ENCODE measurements around the gene TDRKH.

The TDRKH gene, protein sequence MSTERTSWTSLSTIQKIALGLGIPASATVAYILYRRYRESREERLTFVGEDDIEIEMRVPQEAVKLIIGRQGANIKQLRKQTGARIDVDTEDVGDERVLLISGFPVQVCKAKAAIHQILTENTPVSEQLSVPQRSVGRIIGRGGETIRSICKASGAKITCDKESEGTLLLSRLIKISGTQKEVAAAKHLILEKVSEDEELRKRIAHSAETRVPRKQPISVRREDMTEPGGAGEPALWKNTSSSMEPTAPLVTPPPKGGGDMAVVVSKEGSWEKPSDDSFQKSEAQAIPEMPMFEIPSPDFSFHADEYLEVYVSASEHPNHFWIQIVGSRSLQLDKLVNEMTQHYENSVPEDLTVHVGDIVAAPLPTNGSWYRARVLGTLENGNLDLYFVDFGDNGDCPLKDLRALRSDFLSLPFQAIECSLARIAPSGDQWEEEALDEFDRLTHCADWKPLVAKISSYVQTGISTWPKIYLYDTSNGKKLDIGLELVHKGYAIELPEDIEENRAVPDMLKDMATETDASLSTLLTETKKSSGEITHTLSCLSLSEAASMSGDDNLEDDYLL

DNA sequence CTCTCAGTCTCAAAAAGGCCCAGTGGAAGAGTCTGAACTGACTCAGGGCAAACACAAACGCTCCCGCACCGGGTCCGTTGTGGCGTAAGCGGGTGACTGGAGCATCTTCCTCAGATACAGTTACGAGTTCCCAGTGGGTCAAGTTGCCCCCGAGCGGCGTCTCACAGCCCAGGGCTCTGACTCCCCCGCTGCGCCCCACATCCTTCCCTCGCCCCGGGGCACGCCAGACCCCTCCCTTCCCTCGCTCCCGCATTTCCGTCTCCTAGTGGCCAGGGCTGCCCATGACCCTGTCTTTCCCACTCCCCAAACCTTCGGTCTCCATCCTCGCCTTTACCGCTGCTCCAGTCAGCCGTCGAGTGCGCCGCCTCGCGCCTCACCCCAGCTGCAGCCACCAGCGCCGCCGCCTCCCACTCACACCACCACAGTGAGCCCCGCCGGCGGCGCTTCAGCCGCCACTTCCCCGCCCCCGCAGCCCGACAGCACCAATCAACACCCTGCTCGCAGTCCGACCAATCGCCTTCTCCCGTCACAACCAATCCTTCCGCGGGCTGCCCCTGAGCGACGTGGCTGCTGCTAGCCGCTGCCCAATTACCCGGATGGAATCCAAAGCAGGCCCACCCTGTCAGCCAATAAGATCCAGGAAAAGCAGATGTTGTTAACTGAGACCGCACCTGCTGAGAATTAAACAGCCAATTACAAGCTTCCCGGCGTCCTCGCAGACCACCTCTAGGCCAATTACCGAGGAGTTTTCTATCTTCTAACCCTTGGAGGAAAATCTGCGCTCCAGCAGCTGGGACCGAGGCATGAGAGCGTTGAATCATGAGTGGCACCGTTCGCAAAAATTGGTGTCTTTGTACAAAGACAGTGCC is at the start of gene TDRKH:
TSS of gene TDRKH (minus strand) at position 430 of the 869 bp plus-strand sequence. CDS start 7,478 bp downstream, outside the sequence.
- DNase-seq: peak; percentile 98 to 99

DNA sequence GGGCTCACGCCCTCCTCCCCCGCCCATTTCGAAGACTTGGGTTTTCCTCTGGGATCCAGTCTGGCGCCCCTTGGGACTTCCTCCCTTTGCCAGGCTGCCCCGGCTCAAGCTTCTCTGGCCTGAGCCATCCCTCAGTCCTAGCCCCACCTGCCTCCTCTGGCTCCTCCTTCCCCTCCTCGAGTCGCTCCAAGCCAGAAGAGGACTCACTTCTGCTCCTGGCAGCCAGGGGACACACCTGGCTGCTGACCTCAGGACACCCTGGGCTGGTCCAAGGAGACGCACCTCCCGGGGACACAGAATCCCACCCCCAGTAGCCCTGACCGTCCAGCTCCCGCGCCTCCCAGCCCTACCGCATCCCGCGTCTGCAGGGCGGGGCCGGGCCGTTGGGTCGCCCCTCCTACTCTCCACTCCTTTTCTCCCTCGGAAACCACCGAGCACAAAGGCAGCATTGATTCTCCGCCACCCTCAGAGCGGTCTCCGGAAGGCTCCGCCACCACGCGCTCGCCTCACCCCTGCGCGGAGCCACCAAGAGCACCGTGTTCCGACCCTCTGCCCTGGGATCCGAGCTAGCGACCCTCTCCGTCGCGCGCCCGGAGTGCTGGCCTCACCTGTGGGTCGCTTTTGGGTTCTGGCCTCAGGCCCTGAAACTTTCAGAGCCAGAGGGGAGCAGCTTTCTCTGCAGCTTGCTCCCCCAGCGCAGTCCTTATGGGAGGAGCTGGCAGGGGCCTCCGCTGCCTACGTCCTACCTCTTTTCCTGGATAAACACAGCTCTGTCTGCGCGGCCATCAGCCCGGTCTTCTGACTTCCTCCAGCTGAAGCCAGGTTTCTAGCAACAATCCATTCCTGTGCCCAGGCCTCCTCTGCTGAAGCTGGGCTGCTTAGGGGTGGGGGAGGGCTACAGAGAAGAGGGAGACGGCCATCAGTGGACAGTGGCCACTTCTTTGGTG is 49.4 kb upstream of the TDRKH start, which contains the start of gene C2CD4D:
TSS of gene C2CD4D (minus strand) at position 364 of the 947 bp plus-strand sequence. CDS start 831 bp downstream, outside the sequence.
- DNase-seq: peak; percentile 63 to 70

DNA sequence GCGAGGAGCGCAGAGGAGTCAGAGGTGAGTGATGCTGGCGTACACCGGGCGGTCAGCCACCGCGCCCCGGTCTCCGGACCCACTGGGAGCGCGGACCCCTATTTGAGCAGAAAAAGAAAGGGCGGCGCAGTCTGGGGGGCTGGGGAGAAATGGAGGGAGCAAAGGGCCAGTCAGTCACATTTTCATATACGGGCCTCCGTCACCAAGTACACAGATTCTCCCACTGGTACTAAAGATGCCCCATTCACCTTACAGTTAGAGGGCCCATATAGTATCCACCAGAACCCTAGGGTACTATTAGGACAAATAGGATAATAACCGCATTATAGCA is 48.7 kb upstream of the TDRKH start:
- no peak for DNase-seq

DNA sequence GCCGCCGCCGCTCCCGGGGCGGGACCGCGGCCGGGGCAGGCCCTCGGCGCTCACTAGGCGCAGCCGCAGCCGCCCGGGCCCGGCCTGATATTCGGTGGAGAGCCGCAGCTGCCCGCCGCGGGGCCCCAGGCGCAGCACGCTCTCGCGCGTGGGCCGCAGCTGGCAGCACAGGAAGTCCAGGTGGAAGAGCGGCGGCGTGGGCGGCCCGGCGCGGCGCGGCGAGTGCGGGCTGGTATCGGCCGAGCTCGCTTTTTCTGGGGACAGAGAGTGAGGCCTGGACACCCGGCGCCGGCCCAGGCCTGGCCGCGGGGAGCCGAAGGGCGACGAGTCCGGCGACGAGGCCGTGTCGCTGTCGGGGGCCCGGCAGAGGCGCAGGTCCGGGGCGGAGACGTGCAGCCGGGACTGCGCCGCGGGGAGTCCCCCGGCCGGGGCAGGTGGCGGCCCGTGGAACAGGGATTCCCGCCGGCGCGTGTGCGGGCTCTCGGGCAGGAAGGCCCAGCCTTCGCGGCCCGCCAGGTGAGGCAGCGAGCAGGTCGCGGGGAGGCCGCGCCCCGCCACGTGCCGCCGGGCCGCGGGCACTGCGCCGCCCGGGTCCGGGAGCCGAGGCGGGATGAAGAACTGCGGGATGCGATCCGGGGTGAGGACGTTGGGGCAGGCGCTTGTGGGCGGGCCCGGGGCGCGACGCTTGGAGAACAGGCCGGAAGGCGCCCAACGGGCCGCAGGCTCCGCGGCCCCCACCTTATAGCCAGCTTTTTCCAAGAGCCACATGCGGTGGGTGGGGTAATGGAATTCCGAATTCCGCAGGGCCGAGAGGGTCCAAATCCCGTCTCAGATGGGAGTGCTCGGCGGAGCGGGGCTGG is 48.2 kb upstream of the TDRKH start:
- DNase-seq: peak; percentile 40 to 50

DNA sequence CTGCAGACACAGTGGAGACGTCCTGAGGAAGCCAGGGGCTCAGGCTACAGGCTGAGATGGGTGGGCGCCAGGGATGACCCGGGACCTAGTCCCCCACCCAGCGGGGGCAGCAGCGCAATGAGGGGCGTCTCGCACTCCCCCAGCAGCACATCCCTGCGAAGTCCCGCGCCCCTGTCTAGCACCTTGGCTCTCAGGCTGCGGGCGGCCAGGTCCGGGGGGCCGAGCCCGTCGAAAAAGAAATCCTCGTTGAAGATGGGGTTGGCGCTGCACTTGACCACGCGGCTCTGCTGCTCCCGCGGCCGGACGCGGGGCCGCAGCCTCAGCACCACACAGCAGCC is 47.6 kb upstream of the TDRKH start:
- DNase-seq: no peak

DNA sequence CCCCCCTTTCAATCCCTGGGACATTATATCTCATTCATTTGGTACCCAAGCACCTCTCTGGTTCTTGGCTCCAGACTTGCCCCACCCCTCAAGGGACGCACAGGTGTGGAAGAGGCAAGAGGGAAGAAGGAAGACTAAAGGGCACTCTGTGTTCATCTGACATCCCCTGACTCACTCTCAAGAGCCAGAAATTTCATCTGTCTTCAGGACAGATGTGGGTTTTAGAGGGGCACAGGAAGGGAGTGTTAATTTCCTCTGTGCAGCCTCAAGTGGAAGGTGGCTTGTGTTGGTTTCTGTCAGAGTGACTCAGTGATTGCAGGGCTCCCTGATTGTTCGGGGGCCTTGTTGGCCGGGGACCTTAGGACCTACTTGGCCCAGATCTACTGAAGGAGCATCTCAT is 46.9 kb upstream of the TDRKH start:
- no peak for DNase-seq

DNA sequence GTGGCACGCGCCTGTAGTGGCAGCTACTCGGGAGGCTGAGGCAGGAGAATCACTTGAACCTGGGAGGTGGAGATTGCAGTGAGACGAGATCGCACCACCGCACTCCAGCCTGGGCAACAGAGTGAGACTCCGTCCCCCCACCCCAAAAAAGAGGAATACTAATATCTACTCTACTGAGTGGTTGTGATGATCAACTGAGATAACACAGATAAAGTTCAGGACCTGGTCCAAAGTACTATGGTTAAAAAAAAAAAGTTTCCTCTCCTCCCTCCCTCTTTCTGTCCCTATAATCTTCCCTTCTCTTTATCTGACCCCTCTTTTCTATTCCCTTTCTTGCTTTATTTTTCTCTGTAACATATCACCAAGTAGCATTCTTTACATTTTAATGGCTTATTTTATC is 45.3 kb upstream of the TDRKH start:
- no peak for DNase-seq

DNA sequence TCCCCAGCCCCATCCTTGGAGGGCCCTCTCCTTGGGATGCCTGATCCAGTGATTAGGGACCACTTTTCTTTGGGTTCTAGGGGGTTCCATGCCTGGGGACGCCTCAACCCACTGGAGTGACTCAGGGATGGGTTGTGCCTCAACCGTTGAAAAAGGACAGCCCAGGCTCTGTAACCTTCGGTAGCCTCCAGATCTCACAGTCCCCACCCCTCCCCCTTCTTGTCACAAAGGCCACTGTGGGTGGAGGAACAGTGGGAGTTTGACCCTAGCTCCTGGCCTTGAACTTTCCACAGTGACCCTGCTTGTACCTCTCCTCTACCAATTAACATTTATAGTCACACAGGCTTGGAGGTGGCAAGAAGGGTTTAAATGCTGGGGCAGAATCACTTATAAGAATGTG is 43.9 kb upstream of the TDRKH start:
- DNase-seq: no peak

DNA sequence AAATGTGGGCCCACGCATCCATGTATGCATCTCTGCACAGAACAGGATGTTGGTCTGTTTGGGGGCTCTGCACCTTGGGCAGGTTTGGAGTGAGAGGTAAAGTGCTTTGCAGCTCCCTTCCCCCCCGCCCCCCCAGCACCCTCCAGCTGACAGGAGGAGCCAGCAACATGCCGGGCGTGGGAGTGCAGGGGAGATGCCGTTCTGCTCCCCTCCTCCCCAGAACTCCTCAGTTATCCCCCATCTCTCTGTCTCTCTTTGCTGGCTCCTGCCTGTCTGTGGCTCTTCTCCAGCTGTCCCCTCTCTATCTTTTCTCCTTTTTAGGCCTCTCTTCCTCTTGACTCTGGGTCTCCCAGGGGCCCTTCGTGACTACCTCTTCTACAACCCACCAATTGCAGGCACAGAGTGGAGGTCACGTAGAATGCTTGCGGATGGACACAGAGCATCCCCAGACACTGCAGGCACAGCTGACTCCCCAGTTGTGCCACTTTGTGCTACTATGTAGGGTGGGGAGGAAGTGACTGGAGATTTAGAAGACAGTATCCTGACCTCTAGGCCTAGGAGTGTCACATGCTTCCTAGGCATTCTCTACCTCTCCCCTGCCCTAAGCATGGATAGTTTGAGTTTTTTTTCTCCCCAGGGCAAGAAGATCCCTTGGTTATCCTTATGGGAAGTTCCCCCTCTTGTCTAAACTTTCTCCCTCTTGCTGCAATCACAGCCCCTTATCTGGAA is 43.0 kb upstream of the TDRKH start:
- no peak for DNase-seq

DNA sequence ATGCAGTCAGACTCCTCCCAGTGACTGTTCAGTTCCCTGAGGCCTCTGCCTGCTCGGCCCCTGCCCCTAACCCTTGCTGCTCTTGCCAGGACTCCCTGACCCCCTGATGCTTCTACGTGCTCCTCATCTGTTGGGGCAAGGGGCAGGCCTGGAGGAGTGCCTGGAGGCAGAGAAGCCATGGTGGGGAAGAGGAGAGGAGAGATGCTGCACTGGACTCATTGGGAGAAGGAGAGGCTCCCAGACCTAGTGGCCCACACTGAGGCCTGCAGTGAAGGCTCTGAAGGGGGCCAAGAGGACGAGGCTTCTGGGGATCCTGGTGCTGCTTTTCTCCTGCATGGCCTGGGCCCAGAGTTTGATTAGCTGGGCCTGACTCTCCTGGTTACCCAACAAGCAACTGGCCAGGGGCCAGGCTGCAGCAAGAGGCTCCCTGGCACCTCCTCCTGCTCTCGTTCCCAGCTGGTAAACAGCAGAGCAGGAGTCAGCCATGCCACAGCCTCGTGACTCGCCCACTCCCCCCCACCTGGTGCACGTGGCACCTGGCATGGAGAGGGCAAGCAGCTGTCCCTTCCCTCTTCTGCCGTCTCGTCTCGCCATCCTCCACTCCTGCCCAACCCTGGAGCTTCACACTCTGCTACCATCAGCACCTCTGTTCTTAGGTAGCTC is 42.1 kb upstream of the TDRKH start:
- DNase-seq: no peak

DNA sequence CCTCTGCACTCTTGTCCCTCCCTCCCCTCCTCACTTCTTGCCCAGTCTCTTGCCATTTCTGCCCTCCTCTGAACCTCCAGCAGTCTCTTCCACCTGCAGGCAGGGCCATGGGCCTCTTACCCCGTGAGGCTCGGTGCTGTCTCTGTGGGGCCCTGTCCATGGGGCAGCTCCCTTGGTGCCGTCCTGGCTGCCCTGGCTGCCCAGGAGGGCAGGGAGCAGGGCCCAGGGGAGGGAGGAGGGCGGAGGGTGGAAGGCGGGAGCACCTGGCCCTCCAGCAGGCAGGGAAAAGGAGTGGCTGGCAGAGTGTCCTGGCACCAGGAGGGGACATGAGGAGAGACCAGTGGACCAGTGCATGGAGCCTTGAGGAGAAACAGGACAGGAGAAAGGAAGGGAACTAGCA is 41.3 kb upstream of the TDRKH start, which contains the start of gene RORC:
TSS of gene RORC (minus strand) at position 198 of the 400 bp plus-strand sequence. CDS start at position 160, 38 bp downstream.
- DNase-seq: no peak

DNA sequence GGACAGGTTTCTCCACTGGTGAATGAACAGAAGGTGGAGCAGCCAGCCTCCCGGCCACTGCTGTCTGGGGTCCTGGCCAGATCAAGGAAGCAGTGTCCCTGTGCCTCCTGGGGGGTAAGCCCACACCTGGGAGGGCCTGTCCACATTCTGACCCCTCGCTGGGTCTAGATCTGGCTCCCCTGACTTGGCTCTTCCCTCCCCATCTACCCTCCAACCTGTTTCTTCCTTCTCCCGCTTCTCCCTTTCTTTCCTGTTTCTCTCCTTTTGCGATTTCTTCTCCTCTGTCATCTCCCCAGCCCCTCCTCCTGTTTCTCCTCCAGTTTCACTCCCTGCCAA is 40.9 kb upstream of the TDRKH start:
- no peak for DNase-seq

DNA sequence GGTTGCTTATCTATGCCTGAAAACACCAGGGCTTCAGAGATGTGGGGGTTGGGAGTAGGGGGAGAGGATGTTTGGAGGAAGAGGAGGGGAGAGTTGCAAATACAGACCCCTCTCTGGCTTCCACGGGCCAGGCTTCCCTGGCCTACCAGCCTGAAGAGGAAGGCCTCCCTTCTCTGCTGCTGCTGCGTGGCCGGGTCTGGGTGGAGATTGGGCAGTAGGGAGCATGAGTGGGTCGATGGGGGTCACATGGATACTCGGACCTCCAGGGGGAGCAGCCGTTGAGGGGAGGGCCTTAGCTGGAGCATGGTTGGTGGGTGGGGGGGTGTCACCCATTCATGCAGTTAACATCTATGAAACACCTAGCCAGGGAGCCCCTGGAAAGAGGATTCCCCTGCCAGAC is 39.8 kb upstream of the TDRKH start:
- DNase-seq: no peak

DNA sequence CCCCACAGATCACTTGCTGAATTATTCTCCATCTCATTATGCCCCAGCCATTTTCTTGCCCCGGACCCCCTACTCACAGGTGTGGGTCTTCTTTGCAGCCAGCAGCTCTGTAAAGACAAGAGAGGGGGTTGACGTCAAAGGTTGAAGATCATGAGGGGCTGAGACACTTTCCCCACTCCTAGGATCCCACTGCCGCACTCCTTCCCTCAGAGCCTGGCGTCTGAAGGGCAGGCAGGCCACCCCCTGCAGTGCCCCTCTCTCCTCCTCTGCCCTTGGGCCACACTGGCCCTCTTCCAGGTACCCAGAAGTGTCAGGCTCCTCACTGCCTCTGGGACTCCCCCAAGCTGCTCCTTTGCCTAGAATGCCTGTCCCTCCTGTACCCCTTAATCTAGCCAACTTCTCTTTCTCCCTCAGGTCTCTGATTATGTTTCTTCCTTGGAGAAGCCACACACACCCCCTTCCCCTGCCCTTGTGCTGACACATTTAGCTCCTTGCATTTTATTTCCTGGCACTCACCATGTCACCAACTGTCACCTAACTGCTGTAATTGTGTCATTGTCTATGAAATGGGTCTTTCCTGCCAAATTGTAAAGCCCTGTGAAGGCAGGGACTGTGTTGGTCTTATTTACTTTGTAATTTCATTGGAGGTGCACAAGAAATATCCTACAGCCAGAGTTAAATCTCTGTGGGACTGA is 39.2 kb upstream of the TDRKH start:
- no peak for DNase-seq

DNA sequence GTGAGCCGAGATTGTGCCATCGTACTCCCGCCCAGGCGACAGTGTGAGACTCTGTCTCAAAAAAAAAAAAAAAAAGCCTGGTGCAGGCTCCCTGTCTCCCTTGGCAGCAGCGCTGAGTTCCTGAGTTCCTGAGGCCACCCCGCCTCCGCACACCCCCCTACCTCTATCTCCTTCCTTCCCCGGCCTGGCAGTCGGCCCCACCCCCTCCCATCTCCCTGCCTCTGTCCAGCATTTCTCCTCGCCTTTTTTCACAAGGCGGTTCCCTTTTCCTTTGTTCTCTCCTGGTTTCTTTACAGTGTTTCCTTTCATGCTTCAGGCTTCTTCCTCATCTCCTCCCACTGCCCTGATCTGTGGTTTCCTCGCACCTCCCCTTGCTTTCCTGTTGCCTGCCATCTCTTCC is 38.6 kb upstream of the TDRKH start:
- no peak for DNase-seq

DNA sequence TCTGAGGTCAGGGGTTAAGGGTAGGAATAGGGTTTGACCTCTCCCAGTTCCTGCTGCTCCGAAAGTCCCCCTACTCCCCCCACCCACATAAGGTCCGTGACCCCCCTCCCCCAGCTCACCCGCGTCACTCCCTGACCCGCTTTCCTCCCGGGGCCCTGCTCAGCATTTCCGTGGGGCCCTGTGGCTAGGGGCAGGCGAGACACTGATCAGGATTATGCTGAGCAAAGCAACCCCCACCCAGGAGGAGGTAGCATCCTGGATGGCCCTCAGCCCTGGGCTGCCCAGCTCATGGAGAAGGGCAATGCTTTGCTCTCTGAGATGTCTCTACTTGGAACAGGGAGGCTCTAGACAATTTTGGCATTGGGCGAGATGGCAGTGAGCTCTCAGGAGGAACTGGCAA is 37.6 kb upstream of the TDRKH start:
- DNase-seq: no peak

DNA sequence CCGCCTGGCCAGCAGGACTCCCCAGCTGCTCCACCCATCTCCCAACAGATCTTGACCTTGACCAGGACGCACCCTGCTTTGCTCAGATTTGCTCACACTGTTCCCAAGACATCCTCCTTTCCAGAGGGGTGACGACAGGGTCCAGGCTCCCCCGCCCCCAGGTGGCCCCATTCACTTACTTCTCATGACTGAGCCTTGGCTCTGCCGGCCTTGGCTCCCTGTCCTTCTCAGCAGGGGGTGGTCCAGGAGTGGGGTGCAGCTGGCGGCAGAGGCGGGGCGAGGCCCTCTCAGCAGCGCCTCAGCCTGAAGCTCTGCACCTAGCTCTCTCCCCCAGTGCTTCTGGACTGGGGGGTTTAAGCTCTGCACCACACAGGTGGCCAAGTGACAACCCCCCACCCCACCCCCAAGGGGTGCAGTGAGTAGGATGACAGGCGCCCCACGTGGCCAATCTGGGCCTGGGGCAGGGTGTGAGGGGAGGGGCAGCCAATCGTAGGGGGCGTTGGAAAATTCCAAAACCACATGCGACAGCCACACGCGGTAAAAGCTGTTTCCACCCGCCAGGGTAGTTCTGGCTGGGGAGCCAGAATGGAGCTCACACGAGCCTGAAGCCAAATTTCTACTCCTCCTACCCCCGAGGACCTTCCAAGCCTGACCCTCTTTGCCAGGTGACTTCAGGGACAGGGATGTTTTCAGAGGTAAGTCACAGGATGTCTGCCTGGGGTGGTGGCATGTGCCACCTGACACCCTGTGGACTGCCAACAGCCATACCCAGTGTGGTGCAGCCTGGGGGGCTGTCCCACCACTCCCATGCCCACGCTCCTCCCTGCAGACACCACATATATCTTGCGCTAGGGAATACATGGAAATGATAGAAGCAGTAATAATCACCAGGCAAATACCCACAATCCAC is 35.7 kb upstream of the TDRKH start:
- peak in 1 of 2 experiments; percentile 60 for DNase-seq

DNA sequence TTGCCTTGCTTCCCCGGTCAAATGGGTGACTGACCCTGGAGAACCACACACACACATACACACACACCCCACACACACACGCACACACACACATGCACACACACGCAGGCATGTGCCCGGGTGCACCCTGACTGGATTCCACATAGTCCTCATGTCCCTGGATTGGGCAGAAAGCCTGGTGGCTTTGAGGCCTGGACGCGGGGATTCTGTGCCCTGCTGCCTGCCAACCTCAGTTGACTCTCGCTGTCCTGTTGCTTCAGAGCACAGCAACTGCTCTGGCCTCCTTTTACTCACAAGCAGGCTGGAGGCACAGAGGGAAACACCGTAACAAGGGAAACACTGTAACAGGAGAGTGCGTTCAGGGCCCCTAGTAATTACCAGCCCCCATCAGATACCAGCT is 34.9 kb upstream of the TDRKH start:
- no peak for DNase-seq

DNA sequence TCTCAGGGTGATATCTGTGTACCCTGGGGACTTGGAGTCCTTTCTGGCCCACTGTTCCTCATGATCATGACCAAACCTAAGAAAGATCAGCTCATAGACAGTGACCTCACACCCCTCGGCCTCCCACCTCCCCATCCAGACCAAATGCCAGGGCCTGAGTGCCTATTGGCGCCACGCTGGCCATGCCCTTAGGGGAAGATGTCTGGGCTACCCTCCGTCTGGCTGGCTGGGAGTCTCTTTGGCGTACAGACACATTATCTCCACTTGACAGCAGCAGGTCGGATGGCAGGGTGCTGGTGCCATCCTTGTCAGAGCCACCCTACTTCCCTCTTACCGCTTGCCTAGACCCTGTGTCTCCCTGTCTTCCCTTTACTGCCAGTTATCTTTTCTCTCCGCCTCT is 32.9 kb upstream of the TDRKH start:
- no peak for DNase-seq
